Prostate gland (tissue), 2 donors: Measurements from ENCODE around the gene ALPG.

Source experiments
- CTCF ChIP-seq, 4 experiments: fragments of 200-600 bp in 2 of 4; fragments of 450-650 bp in 2 of 4; sonication (generic) in 2 of 4; IDR thresholded peaks; 1 replicate in 3 of 4; 2 replicates in 1 of 4; pipeline ENCODE4 v1.5.1; 2016 to 2019; ENCODE audit warnings: antibody characterized with exemption in 4 of 4, mild to moderate bottlenecking in 2 of 4, moderate library complexity in 2 of 4
- POLR2A ChIP-seq: fragments of 450-650 bp; IDR thresholded peaks from one replicate; pipeline ENCODE4 v1.6.1; 2016; ENCODE audit warnings: antibody characterized with exemption, mild to moderate bottlenecking
- POLR2AphosphoS5 ChIP-seq: sonication (generic); formaldehyde crosslinking; IDR thresholded peaks from one replicate; pipeline ENCODE4 v1.6.1; 2017; ENCODE audit warnings: antibody characterized with exemption

DNA sequence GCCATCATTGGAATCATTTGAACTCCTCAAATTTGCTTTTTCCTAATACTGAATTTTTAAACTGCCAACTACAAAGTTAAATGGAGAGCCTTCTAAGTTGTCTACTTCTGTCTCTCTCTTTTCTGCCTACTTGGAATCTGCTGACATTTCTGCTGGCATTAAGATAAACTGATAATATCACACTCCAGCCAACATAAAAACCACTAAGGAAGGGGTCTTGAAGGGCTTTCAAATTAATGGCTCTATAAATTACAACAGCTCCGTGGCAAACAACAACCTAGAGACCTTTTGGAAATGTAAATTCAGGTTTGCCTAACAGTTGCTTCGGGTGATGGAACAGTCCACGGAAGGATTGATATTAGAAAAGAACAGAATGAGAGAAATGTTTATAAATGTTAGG is 16.0 kb upstream of the ALPG start:
- TF ChIP-seq CTCF (IDR thresholded peaks at IDR 0.05): no peak
- TF ChIP-seq POLR2A: no peak
- no peak for TF ChIP-seq POLR2AphosphoS5
